Testis (tissue), 3 donors: ENCODE measurements around the gene PAXX. TPM values are rescaled to one million over a fixed set of nuclear protein-coding genes. Genes with fewer than 3 reads are reported as not detected.

Experiments
- DNase-seq: peaks from one replicate; pipeline ENCODE4 v3.0.0-alpha.2; 2019
- H3K27ac ChIP-seq, 2 donors: fragments of 200-600 bp; sonication (generic); one replicate each; pipeline ENCODE4 v1.5.1; 2019
- H3K27me3 ChIP-seq: fragments of 200-600 bp; sonication (generic); one replicate; pipeline ENCODE4 v1.5.1; 2019
- H3K36me3 ChIP-seq: fragments of 200-600 bp; sonication (generic); one replicate; pipeline ENCODE4 v1.5.1; 2017; ENCODE audit warnings: low read depth; ENCODE audit errors: missing control alignments
- H3K4me1 ChIP-seq: fragments of 200-600 bp; sonication (generic); one replicate; pipeline ENCODE4 v1.5.1; 2019
- H3K4me3 ChIP-seq, 2 donors: fragments of 200-600 bp; sonication (generic); one replicate each; pipeline ENCODE4 v1.5.1; 2017 to 2019
- H3K9me3 ChIP-seq: fragments of 200-600 bp; sonication (generic); one replicate; pipeline ENCODE4 v1.5.1; 2017
- POLR2A ChIP-seq: fragments of 450-650 bp; IDR thresholded peaks from one replicate; pipeline ENCODE4 v1.6.1; 2017; ENCODE audit warnings: antibody characterized with exemption, mild to moderate bottlenecking, moderate library complexity
- WGBS, 2 donors: methylation state at CpG; one replicate each; pipeline ENCODE4 v1.1.5; 2018; 5-methylcytosine and 5-hydroxymethylcytosine counted together
- intact Hi-C: fragments of 100-400 bp; cut with DNase I; formaldehyde crosslinking; loops from one replicate; pipeline ENCODE4 v1.15.1; 2023; ENCODE audit warnings: low total_unique reads
- polyA plus RNA-seq: library from polyadenylated mRNA; stranded (reverse); fragments of 350-450 nt; fragmentation: Illumina TruSeq; extraction: RNeasy Lipid Tissue Mini Kit (QIAGEN cat#74804); gene quantifications from one replicate; pipeline ENCODE4 v1.2.3, GENCODE V29; 2014; ENCODE audit warnings: low read depth, low replicate concordance; ENCODE audit not compliant: insufficient read depth
- total RNA-seq, 2 donors: library from RNA; depleted of rRNA; stranded (reverse); fragments of >200 nt; gene quantifications; one replicate each; pipeline ENCODE4 v1.2.3, GENCODE V29; 2016
- TF ChIP-seq, protein P1 (sequence below), 3 experiments: fragments of 450-650 bp in 2 of 3; fragments of 200-600 bp in 1 of 3; sonication (generic) in 1 of 3; IDR thresholded peaks; one replicate each; pipeline ENCODE4 v1.5.1; 2016 to 2019; ENCODE audit warnings: antibody characterized with exemption in 3 of 3, mild to moderate bottlenecking in 2 of 3, moderate library complexity in 1 of 3

The PAXX gene
- total and polyA plus RNA-seq, 3 donors from 2014 or later: 25.9 to 56.6 (median 47.8) TPM

DNA sequence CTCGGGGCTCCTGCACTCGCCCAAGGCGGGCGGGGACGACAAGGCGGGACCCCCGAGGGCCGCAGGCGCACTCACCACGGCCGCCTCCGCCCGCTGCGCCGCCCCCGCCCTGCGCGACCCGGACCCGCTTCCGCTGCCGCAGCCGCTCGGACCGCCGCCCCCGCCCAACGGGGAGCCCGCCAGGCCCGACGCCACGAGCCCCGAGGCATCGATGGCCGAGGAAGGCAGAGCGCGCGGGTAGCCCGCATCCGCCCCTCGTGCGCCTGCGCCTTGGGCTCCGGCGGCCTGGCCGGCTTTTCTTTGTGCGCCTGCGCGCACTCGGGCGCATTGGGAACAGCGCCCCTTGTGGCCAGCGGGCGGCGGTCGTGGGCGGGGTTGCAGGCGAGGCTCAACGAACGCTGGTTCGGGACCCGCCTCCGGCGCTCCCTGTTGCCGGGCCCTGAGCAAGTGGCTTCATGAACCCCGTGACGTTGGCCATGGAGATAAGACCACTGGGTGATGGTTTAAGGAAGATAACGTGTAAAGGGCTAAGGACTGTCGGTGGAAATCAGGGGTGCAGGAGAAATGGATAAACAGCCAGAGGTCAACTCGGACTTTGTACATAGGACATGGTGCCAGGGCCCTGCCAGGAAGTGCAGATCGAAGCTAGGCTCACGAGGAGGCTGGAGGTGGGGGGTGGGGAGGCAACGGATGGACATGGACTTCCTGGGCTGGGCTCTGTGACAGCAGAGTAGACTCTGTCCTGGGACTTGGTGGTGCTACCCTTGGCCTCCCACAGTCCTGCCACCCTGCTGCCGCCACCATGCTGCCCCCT, 47.5 kb upstream of the PAXX start, which contains the start of the genes C8G and FBXW5:
Gene C8G, plus strand, starts transcription at position 725 of the 814 bp plus-strand sequence. Its CDS starts 78 bp downstream, at position 803.
Gene FBXW5, minus strand, starts transcription at position 220 of the 814 bp plus-strand sequence. CDS start 655 bp downstream, outside the sequence.
- peaks cover 43% of the 10 kb centered on the region for H3K4me1 ChIP-seq
- H3K4me3 ChIP-seq: peak within 1 kb of the TSS; percentile 85 to 90
- DNase-seq: peak; percentile 94
- no peaks in the 10 kb centered on the region for H3K27me3 ChIP-seq
- intact Hi-C loops: loop anchor here (5.0 kb wide), 1 partner anchor 137 kb away; the partner anchor contains the start of gene RABL6
- 6 to 17% methylated on average over 19 to 67 of the region's 74 CpGs for WGBS, 2 donors
- TF ChIP-seq, protein P1, sequence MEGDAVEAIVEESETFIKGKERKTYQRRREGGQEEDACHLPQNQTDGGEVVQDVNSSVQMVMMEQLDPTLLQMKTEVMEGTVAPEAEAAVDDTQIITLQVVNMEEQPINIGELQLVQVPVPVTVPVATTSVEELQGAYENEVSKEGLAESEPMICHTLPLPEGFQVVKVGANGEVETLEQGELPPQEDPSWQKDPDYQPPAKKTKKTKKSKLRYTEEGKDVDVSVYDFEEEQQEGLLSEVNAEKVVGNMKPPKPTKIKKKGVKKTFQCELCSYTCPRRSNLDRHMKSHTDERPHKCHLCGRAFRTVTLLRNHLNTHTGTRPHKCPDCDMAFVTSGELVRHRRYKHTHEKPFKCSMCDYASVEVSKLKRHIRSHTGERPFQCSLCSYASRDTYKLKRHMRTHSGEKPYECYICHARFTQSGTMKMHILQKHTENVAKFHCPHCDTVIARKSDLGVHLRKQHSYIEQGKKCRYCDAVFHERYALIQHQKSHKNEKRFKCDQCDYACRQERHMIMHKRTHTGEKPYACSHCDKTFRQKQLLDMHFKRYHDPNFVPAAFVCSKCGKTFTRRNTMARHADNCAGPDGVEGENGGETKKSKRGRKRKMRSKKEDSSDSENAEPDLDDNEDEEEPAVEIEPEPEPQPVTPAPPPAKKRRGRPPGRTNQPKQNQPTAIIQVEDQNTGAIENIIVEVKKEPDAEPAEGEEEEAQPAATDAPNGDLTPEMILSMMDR (IDR thresholded peaks at IDR 0.05): peak; percentile 100
- TF ChIP-seq POLR2A: no peak
- H3K36me3 ChIP-seq: no peaks in the 10 kb centered on the region
- peak within 1 kb of the TSS; percentile 74 to 87 for H3K27ac ChIP-seq
- no peaks in the 10 kb centered on the region for H3K9me3 ChIP-seq

DNA sequence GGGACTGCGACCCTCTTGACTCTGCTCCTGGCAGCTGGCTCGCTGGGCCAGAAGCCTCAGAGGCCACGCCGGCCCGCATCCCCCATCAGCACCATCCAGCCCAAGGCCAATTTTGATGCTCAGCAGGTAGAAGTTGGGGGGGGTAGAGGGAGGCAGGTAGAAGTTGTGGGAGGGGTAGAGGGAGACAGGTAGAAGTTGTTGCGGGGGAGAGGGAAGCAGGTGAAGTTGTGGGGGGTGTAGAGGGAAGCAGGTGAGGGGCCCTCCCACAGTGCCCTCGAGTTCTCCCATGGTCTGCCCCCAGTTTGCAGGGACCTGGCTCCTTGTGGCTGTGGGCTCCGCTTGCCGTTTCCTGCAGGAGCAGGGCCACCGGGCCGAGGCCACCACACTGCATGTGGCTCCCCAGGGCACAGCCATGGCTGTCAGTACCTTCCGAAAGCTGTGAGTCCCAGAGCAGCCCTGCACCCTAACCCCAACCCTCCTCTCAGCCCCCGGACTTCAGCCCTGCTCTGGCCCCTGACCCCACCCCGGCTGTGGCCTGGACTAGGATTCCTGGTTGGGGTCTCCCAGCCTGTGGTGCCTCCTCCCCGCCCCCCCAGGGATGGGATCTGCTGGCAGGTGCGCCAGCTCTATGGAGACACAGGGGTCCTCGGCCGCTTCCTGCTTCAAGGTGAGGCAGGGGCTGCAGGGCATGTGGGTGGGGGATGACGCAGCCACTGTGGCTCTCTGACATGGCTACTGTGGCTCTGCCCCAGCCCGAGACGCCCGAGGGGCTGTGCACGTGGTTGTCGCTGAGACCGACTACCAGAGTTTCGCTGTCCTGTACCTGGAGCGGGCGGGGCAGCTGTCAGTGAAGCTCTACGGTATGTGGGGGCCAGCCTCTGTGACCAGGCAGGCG, 46.6 kb upstream of the PAXX start:
- no peaks in the 10 kb centered on the region for H3K27me3 ChIP-seq
- WGBS, 2 donors: 88 to 93% methylated on average over 14 to 30 of the region's 30 CpGs
- no peaks in the 10 kb centered on the region for H3K36me3 ChIP-seq
- H3K4me1 ChIP-seq: peaks cover 44% of the 10 kb centered on the region
- H3K9me3 ChIP-seq: no peaks in the 10 kb centered on the region
- intact Hi-C loops: no loop called here
- no peak for DNase-seq
- H3K27ac ChIP-seq: no peak overlapping the region
- H3K4me3 ChIP-seq: no peak overlapping the region
- no peak for TF ChIP-seq POLR2A
- TF ChIP-seq, protein P1 (IDR thresholded peaks at IDR 0.05): no peak

DNA sequence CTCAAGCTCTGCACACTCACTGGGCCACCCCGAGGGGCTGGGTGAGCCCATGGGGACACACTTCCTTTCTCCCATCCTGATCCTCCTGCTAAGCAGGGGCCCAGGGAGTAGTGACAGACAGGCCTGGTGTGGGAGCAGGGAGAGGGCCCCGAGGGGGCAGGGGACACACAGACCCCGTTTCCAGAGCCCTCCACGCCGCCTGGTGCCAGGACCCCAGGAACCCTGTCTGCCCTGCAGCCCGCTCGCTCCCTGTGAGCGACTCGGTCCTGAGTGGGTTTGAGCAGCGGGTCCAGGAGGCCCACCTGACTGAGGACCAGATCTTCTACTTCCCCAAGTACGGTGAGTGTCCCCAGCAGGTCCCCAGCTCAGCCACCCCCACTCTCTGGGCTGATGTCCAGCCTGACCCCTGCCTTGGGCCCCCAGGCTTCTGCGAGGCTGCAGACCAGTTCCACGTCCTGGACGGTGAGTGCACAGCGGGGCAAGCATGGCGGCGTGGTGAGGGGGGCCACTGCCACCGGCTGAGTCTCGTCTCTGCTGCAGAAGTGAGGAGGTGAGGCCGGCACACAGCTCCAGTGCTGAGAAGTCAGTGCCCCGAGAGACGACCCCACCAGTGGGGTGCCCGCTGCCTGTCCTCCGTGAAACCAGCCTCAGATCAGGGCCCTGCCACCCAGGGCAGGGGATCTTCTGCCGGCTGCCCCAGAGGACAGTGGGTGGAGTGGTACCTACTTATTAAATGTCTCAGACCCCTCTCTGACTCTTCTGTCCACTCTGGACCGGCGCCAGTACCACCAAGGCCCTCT, 45.8 kb upstream of the PAXX start:
- Histone ChIP-seq H3K9me3 (no peaks in the 10 kb centered on the region), H3K27ac (peak overlapping the region in 1 of 2 donors; percentile 50), H3K27me3 (no peaks in the 10 kb centered on the region), H3K36me3 (no peaks in the 10 kb centered on the region), H3K4me3 (no peak overlapping the region), H3K4me1 (peaks cover 52% of the 10 kb centered on the region)
- WGBS, 2 donors: 71 to 88% methylated on average over 18 to 27 of the region's 27 CpGs
- TF ChIP-seq, protein P1 (IDR thresholded peaks at IDR 0.05): no peak
- no peak for TF ChIP-seq POLR2A
- intact Hi-C loops: no loop called here
- no peak for DNase-seq

DNA sequence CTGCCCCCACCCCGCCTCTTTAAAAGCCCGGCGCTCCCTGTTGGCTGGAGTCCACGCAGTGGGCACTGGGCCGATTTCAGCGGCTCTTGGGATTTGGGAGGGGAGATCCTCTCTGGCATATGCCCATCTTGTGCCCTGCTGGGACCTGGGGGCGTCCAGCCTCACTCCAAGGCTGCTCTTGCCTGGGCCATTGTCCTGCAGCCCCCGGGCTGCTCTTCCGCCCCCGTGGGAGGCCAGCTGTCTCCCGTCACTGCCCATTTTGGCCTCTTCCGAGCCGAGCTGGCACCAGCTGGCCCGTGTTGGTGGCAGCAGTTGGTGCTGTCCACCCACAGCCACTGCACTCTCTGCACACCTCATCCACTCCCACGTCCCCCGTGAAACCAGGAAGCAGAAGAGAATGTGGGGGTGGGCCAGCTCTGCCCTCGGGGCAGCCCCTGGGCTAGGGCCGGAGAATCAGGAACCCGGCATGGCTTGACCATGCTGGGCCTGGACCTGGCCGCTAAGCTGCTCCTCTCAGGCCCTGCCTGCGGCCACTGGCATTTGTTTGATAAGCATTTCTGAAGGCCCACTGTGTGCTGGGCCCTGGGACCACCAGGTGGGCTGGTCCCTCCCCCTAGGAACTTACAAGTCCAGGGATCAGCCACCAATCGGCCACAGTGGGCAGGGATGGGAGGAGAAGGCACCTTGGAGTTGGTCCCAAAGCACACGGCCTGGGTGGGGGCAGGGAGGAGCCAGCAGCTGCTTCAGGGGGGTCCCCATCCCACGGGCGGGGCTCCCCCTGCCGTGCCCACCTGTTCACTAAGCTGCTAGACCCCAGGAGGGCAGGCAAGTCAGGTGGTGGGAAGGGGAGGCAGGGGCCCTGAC, 45.0 kb upstream of the PAXX start:
- intact Hi-C loops: no loop called here
- TF ChIP-seq, protein P1 (IDR thresholded peaks at IDR 0.05): no peak
- TF ChIP-seq POLR2A: no peak
- 66 to 88% methylated on average over 6 to 26 of the region's 26 CpGs for WGBS, 2 donors
- no peaks in the 10 kb centered on the region for H3K27me3 ChIP-seq
- peak overlapping the region; percentile 26 to 50 for H3K27ac ChIP-seq
- no peak overlapping the region for H3K4me3 ChIP-seq
- peaks cover 60% of the 10 kb centered on the region for H3K4me1 ChIP-seq
- H3K9me3 ChIP-seq: no peaks in the 10 kb centered on the region
- H3K36me3 ChIP-seq: no peaks in the 10 kb centered on the region
- no peak for DNase-seq
